GM23338 (cell line): ENCODE data around the gene LOXL3. TPM values are rescaled to one million over a fixed set of nuclear protein-coding genes. Genes with fewer than 3 reads are reported as not detected.

Source experiments
- ATAC-seq: fragments of 200-7000 bp; cut with Tn5 transposase; 3 replicates; pipeline ENCODE4 v1.9.1; 2020
- DNase-seq: peaks from one replicate; pipeline ENCODE4 v3.0.0-alpha.2; 2015; ENCODE audit warnings: low spot score
- H2AFZ ChIP-seq: fragments of 200-600 bp; sonication (generic); 2 replicates; pipeline ENCODE4 v1.8.0; 2016; ENCODE audit warnings: antibody characterized with exemption, mild to moderate bottlenecking, moderate library complexity
- H3F3A ChIP-seq: fragments of 200-600 bp; sonication (generic); replicated peaks from 2 replicates; pipeline ENCODE4 v1.8.0; 2017; ENCODE audit warnings: antibody characterized with exemption, mixed run types, low read depth
- H3K27ac ChIP-seq: fragments of 200-600 bp; sonication (generic); 2 replicates; pipeline ENCODE4 v1.6.1; 2016; ENCODE audit warnings: low read depth
- H3K27me3 ChIP-seq: fragments of 200-600 bp; sonication (generic); 2 replicates; pipeline ENCODE4 v1.8.0; 2016; ENCODE audit warnings: mild to moderate bottlenecking, mixed run types, moderate library complexity; ENCODE audit not compliant: insufficient read depth
- H3K36me3 ChIP-seq: fragments of 200-600 bp; sonication (generic); 2 replicates; pipeline ENCODE4 v1.8.0; 2016; ENCODE audit warnings: mild to moderate bottlenecking; ENCODE audit not compliant: insufficient read depth
- H3K4me1 ChIP-seq: fragments of 200-600 bp; sonication (generic); 2 replicates; pipeline ENCODE4 v1.8.0; 2016; ENCODE audit warnings: mild to moderate bottlenecking, moderate library complexity; ENCODE audit not compliant: insufficient read depth
- H3K4me2 ChIP-seq: fragments of 200-600 bp; sonication (generic); 2 replicates; pipeline ENCODE4 v1.7.1; 2017; ENCODE audit warnings: mixed run types
- H3K4me3 ChIP-seq: fragments of 200-600 bp; sonication (generic); 2 replicates; pipeline ENCODE4 v1.6.1; 2016; ENCODE audit warnings: mixed run types
- H3K79me2 ChIP-seq: fragments of 200-600 bp; sonication (generic); replicated peaks from 2 replicates; pipeline ENCODE4 v1.8.0; 2017; ENCODE audit warnings: mild to moderate bottlenecking; ENCODE audit not compliant: insufficient read depth
- H3K9me2 ChIP-seq: fragments of 200-600 bp; sonication (generic); 2 replicates; pipeline ENCODE4 v1.8.0; 2017; ENCODE audit not compliant: insufficient read depth
- H4K20me1 ChIP-seq: fragments of 200-600 bp; sonication (generic); replicated peaks from 2 replicates; pipeline ENCODE4 v1.8.0; 2017; ENCODE audit warnings: mild to moderate bottlenecking; ENCODE audit not compliant: insufficient read depth
- H3K27ac Mint-ChIP-seq: 2 replicates; pipeline ENCODE4 v1.8.0; 2020; ENCODE audit warnings: inconsistent platforms, mild to moderate bottlenecking, moderate library complexity, mixed read lengths
- H3K27me3 Mint-ChIP-seq: 3 replicates; pipeline ENCODE4 v1.8.0; 2022; ENCODE audit warnings: low read depth, mild to moderate bottlenecking, moderate library complexity, mixed read lengths, inconsistent platforms; ENCODE audit not compliant: insufficient read depth, poor library complexity
- H3K36me3 Mint-ChIP-seq: 3 replicates; pipeline ENCODE4 v1.8.0; 2021; ENCODE audit warnings: low read depth, mild to moderate bottlenecking, inconsistent platforms, moderate library complexity, mixed read lengths
- H3K4me1 Mint-ChIP-seq: 3 replicates; pipeline ENCODE4 v1.8.0; 2020; ENCODE audit warnings: mild to moderate bottlenecking, inconsistent platforms, mixed read lengths
- H3K4me3 Mint-ChIP-seq: 3 replicates; pipeline ENCODE4 v1.8.0; 2021; ENCODE audit warnings: moderate library complexity, mild to moderate bottlenecking, inconsistent platforms, mixed read lengths
- H3K9me3 Mint-ChIP-seq: 3 replicates; pipeline ENCODE4 v1.8.0; 2020; ENCODE audit warnings: moderate library complexity, mild to moderate bottlenecking, inconsistent platforms, mixed read lengths
- CREB1 ChIP-seq: fragments of 250-450 bp; sonication (Bioruptor Pico); IDR thresholded peaks from 2 replicates; pipeline ENCODE4 v1.5.0; 2020; ENCODE audit warnings: low read depth, mild to moderate bottlenecking, moderate library complexity
- CTCF ChIP-seq, 2 experiments: fragments of 200-600 bp in 1 of 2; sonication (generic) in 1 of 2; conservative IDR thresholded peaks; 2 replicates each; pipeline versions ENCODE4 v1.5.1 to v1.6.1; 2016 to 2017; ENCODE audit warnings: antibody characterized with exemption in 2 of 2, low read depth in 2 of 2, mild to moderate bottlenecking in 2 of 2, moderate library complexity in 1 of 2
- EZH2 ChIP-seq: fragments of 200-600 bp; sonication (generic); IDR thresholded peaks from one replicate; pipeline ENCODE4 v1.8.0; 2017; ENCODE audit warnings: antibody characterized with exemption, mild to moderate bottlenecking, low read depth; ENCODE audit not compliant: unreplicated experiment
- EZH2phosphoT487 ChIP-seq: fragments of 200-600 bp; sonication (generic); IDR thresholded peaks from one replicate; pipeline ENCODE4 v1.8.1; 2018; ENCODE audit warnings: antibody characterized with exemption; ENCODE audit not compliant: unreplicated experiment
- JUNB ChIP-seq: IDR thresholded peaks from one replicate; pipeline ENCODE4 v1.6.1; 2016; ENCODE audit warnings: antibody characterized with exemption; ENCODE audit not compliant: unreplicated experiment
- NANOG ChIP-seq: IDR thresholded peaks from 2 replicates; pipeline ENCODE4 v1.6.1; 2016; ENCODE audit warnings: antibody characterized with exemption, borderline replicate concordance
- POLR2AphosphoS5 ChIP-seq: IDR thresholded peaks from 2 replicates; pipeline ENCODE4 v1.6.1; 2016; ENCODE audit warnings: antibody characterized with exemption, low read depth
- REST ChIP-seq: IDR thresholded peaks from one replicate; pipeline ENCODE4 v1.6.1; 2018; ENCODE audit warnings: antibody characterized with exemption; ENCODE audit not compliant: unreplicated experiment
- STAT1 ChIP-seq: IDR thresholded peaks from one replicate; pipeline ENCODE4 v1.6.1; 2016; ENCODE audit warnings: antibody characterized with exemption; ENCODE audit not compliant: unreplicated experiment
- ZNF114 ChIP-seq: fragments of 250-450 bp; sonication (Bioruptor Pico); IDR thresholded peaks from 2 replicates; pipeline ENCODE4 v1.5.0; 2020; ENCODE audit warnings: mild to moderate bottlenecking, moderate library complexity
- ZNF331 ChIP-seq: fragments of 250-450 bp; sonication (Bioruptor Pico); IDR thresholded peaks from 2 replicates; pipeline ENCODE4 v1.5.0; 2020; ENCODE audit warnings: low read depth, mild to moderate bottlenecking, moderate library complexity
- polyA plus RNA-seq: library from polyadenylated mRNA; unstranded; fragments of >200 nt; fragmentation: Nextera tagmentation; extraction: Ambion mirVana; gene quantifications from 2 replicates; pipeline ENCODE4 v1.2.1, GENCODE V29; 2016
- total RNA-seq: library from RNA; depleted of rRNA; stranded (reverse); fragments of >200 nt; shearing (Covaris generic); gene quantifications from 2 replicates; pipeline ENCODE4 v1.2.3, GENCODE V29; 2014
- TF ChIP-seq, protein P1 (sequence below): IDR thresholded peaks from 2 replicates; pipeline ENCODE4 v1.6.1; 2016; ENCODE audit warnings: antibody characterized with exemption

The LOXL3 gene
- total and polyA plus RNA-seq, 2 experiments from 2014 or later = 4.7 to 14.9 TPM

DNA sequence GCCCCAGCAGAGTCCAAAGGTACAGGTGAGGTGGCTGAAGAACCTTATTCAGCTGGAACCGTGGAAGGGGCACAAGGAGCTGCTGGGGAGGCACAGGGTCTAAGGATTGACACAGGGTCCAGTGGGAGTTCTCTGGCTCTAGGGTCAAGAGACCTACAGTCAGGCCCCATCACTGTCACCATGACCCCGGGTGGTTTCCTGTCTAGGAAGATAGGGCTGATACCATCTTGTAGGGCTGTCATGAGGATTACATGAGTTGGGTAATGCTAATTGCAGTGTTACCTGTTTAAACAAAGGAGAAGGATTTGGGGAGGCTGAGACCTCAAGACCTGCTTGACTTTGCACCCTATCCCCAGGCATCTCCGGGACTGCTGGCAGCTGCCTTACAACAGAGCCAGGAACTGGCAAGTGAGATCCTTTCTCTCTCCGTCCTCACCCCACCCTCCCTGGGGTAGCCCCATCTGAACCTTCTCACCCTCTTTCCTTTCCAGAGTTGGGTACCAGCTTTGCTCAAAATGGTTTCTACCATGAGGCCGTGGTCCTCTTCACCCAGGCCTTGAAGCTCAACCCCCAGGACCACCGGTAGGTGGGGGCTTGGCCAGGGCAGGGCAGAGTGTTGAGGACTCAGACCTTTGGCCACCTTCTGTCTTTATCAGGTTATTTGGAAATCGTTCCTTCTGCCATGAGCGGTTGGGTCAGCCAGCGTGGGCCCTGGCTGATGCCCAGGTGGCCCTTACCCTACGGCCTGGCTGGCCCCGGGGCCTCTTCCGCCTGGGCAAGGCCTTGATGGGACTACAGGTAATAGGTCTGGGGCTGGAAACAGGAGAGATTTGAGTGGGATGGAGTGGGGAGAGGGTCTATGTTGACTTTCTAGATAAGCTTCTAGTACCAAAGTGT, 61.8 kb downstream of the LOXL3 start (continued):
- TF ChIP-seq REST = no peak
- TF ChIP-seq, protein P1, sequence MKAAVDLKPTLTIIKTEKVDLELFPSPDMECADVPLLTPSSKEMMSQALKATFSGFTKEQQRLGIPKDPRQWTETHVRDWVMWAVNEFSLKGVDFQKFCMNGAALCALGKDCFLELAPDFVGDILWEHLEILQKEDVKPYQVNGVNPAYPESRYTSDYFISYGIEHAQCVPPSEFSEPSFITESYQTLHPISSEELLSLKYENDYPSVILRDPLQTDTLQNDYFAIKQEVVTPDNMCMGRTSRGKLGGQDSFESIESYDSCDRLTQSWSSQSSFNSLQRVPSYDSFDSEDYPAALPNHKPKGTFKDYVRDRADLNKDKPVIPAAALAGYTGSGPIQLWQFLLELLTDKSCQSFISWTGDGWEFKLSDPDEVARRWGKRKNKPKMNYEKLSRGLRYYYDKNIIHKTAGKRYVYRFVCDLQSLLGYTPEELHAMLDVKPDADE = no peak
- TF ChIP-seq ZNF331 (CRISPR knock-in tag) = no peak
- no peak for TF ChIP-seq NANOG
- no peak for TF ChIP-seq STAT1
- TF ChIP-seq ZNF114 (CRISPR knock-in tag) = no peak
- TF ChIP-seq CTCF (conservative IDR thresholded peaks at IDR 0.05; ENCODE audit: low read depth in 2 of 2) = no peak
- no peak for TF ChIP-seq JUNB
- TF ChIP-seq EZH2phosphoT487 = no peak
- no peak for TF ChIP-seq CREB1

DNA sequence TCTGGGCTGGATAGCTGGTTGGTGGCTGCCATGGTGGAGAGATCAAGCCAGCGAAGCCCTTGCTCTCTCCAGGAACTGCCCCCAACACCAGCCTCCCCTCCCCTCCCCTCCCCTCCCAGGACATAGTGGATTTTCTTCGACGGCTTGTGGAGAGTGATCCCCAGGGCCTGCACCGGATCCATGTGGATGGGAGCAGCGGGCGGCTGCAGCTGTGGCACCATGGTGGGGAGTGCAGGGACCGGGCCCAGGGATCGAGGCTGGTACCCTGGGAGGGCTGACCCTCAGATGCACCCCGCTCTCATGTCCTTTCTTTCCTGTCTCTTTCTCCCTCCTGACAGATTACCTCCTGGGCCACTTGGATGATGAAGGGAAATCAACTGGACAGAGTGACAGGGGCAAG, 63.8 kb downstream of the LOXL3 start:
- Histone ChIP-seq H3K4me2 (no peak overlapping the region), H3K4me3 (no peak overlapping the region), H3F3A (no peaks in the 10 kb centered on the region), H3K27me3 (peaks cover 9% of the 10 kb centered on the region), H3K79me2 (no peaks in the 10 kb centered on the region), H3K9me2 (no peaks in the 10 kb centered on the region), H4K20me1 (no peaks in the 10 kb centered on the region), H2AFZ (no peak overlapping the region), H3K36me3 (peaks cover 5% of the 10 kb centered on the region; the same call in 1 of the 2 replicates), H3K27ac (no peak overlapping the region), H3K4me1 (no peaks in the 10 kb centered on the region)
- Mint-ChIP-seq H3K4me1 (no peaks in the 10 kb centered on the region; the same call in 2 of the 3 replicates), H3K27ac (no peak overlapping the region), H3K36me3 (peaks cover 56% of the 10 kb centered on the region), H3K27me3 (peaks cover 6% of the 10 kb centered on the region), H3K4me3 (no peak overlapping the region), H3K9me3 (no peaks in the 10 kb centered on the region; the same call in 2 of the 3 replicates)
- no peak for ATAC-seq
- no peak for DNase-seq
- no peak for TF ChIP-seq CTCF (conservative IDR thresholded peaks at IDR 0.05; ENCODE audit: low read depth in 2 of 2)
- TF ChIP-seq REST = no peak
- no peak for TF ChIP-seq STAT1
- no peak for TF ChIP-seq POLR2AphosphoS5
- no peak for TF ChIP-seq NANOG
- no peak for TF ChIP-seq ZNF331 (CRISPR knock-in tag)
- TF ChIP-seq EZH2phosphoT487 = no peak
- TF ChIP-seq EZH2 = no peak
